Erythroblast (primary cell): ENCODE data around the gene MOB2.

Source experiments
- GATA1 ChIP-seq: IDR thresholded peaks from 2 replicates; pipeline ENCODE4 v1.6.1; 2011; ENCODE audit warnings: low read depth, mild to moderate bottlenecking, control low read depth, low read length, moderate library complexity
- POLR2A ChIP-seq: IDR thresholded peaks from 2 replicates; pipeline ENCODE4 v1.6.1; 2011; ENCODE audit warnings: mild to moderate bottlenecking, low read length

DNA sequence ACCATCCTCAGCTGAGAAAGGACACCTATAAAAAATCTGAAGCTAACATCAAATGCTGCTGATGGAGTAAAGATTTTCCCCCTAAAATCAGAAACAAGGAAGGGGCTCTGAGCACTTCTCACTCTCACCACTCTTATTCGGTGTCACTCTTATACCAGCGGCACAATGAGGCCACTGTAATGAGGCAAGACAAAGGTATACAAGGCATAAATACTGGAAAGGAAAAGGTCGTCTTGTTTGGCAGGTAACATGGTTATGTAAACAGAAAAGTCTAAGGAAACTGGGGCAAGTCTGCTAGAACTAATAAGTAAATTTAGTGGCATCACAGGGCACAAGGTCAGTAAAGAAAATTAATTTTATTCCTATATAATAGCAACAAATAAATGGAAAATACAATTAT, 8.1 kb upstream of the MOB2 start:
- TF ChIP-seq POLR2A, result no peak
- TF ChIP-seq GATA1, result no peak
